Diencephalon (tissue), 1 donor: ENCODE measurements around the gene ARHGAP36. TPM values are rescaled to one million over a fixed set of nuclear protein-coding genes. Genes with fewer than 3 reads are reported as not detected.

Experiments
- total RNA-seq: library from RNA; depleted of rRNA; stranded (reverse); fragments of >200 nt; gene quantifications from one replicate; pipeline ENCODE4 v1.2.3, GENCODE V29; 2014

The ARHGAP36 gene
- total RNA-seq: 8.5 TPM

GRCh38 chrX:131058136-131058868, at the start of gene ARHGAP36:
Gene ARHGAP36 (plus strand): TSS chrX:131058346. CDS start chrX:131081666, 23,320 bp downstream.

Other genes starting within 250 kb of the ARHGAP36 start
- gene ENOX2, start 155.1 kb upstream of the ARHGAP36 start, total RNA-seq: 8.5 TPM
- gene IGSF1, start 231.0 kb downstream of the ARHGAP36 start, total RNA-seq: 13.6 TPM